HG03196 (cell line): ENCODE results near the gene CRTC1.

Experiments used
- ATAC-seq: cut with Tn5 transposase; IDR thresholded peaks from one replicate; pipeline ENCODE4 v1.9.1; 2021; ENCODE audit not compliant: unreplicated experiment

CRTC1 gene

GRCh38 chr19:18780631-18781030 lies 97.2 kb downstream of the CRTC1 start:
- ATAC-seq: no peak

DNA sequence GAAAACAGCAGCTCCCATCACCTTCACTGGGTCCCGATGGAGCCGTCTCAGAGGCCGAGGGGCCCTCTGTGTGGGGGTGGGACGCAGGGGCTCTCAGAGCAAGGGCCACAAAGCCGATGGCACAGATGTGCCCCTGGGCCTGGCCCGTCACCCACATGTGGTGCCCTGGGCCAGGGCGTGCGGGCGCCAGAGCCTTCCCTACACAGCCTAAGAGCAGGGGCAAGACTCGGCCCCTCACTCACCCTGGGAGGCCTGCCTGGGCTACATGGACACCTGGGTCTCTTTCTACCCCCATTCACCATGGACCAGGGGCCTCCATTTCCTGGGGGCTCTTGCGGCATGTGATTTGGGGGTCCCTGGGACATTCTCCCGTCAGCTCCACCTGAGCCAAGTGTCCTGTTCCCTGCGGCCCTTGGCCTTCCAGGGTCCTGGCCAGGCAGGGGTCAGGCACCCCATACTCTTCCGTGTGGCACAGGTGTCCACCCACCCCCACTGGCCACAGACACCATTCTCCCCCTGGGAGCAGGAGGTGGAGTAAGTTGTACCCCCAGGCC lies 97.6 kb downstream of the CRTC1 start:
- no peak for ATAC-seq

DNA sequence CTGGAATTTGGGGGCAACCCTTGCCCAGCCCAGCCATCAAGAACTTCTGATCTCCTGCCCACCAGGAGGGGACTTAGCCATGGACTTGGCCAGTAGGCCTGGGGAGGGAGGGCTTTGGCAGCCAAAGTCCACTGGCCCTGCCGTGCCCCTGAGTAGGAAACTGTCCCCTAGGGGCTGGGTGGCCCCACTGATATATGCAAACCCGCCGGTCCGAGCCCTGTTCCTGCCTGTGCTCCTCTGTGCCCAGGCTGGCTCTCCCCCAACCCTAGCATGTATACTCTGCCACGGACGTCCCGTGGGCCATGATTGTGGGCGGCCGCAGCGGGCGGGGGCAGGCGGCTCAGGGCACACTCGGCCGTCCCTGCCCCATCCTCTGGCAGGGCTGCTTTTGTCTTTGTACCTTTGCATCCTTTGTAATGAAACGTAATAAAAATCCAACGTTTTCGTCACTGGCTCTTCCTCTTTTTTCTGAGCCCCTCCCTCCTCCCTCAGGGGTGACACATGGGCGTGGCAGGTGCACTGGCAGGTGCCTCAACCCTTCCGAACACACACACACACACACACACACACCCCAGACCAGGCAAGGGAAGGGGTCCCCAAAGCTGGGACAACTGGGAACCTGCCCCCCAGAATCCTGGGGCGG lies 98.5 kb downstream of the CRTC1 start:
- no peak for ATAC-seq

GRCh38 chr19:18782559-18783225 lies 99.2 kb downstream of the CRTC1 start:
- ATAC-seq: no peak

DNA sequence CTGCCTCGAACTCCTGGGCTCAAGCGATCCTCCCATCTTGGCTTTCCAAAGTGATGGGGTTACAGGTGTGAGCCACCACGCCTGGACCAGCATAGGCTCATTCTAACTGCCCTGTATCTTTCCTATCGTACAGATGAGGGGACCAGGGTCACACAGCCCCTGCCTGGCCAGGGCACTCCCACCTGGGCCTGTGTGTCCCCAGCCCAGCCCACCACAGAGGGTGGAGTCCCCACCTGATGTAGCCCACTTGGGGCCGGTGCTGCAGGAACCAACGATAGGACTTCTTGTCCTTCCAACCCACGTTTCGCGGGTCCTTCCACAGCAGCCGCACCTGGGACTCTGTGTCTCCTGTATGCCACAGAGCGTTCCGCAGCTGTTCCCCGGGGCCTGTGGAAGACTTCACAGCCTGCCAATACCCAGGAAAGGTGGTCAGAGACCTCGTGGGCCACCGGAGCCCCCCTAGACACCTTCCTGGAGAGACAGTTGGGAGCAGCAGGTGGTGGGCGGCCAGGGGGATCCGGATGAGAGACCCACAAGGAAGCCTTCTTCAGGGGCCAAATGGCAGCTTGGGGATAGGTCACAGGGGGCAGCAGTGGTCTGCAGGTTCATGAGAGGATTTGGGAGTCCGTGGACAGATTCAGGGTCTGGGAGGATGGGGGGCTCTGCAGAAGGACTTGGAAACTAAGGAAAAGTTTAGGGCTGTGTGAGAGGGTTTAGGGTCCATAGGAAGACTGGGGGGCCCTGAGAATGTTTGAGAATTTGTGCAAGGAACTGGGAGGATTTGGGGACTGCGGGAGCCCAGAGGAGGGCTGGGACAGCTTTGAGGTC lies 100.7 kb downstream of the CRTC1 start:
- ATAC-seq: no peak

GRCh38 chr19:18784786-18785120 lies 101.3 kb downstream of the CRTC1 start:
- no peak for ATAC-seq

DNA sequence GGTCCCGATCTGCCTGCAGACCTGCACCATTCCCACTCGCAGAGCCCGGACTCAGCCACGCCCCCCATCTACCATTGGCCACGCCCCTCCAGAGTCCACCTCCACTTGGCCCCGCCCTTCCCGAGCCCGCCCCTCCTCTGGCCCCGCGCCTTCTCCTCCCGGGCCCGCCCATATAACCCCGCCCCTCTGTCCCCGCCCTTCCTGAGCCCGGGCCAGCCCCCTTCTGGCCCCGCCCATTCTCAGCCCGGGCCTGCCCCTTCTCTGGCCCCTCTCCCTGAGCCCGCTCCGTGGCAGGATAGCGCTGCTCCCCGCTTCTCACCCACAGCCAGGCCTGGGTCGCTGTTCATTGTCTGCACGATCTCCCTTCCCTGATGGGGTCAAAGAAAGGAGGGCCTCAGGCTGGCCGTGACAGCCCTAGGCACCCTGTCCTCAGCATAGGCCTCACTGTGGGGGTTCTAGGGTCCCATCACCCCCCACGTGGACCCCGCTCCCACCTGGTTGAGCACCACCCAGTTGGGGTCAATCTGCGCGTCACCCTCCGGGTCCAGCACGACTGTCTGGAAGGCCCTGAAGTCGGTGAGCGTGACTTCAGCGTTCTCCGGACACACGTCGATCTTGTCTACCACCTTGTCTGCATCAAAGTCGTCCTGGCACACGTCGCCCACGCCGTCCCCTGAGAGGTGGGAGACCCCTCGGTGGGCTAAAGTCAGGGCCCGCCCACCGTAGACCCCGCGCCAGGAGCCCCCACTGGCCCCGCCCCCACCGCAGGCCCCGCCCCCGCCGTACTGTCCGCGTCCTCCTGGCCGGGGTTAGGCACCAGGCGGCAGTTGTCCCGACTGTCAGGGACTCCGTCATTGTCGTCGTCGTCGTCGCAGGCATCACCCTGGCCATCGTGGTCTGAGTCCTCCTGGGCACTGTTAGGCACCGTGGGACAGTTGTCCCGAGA lies 102.0 kb downstream of the CRTC1 start:
- ATAC-seq: no peak

DNA sequence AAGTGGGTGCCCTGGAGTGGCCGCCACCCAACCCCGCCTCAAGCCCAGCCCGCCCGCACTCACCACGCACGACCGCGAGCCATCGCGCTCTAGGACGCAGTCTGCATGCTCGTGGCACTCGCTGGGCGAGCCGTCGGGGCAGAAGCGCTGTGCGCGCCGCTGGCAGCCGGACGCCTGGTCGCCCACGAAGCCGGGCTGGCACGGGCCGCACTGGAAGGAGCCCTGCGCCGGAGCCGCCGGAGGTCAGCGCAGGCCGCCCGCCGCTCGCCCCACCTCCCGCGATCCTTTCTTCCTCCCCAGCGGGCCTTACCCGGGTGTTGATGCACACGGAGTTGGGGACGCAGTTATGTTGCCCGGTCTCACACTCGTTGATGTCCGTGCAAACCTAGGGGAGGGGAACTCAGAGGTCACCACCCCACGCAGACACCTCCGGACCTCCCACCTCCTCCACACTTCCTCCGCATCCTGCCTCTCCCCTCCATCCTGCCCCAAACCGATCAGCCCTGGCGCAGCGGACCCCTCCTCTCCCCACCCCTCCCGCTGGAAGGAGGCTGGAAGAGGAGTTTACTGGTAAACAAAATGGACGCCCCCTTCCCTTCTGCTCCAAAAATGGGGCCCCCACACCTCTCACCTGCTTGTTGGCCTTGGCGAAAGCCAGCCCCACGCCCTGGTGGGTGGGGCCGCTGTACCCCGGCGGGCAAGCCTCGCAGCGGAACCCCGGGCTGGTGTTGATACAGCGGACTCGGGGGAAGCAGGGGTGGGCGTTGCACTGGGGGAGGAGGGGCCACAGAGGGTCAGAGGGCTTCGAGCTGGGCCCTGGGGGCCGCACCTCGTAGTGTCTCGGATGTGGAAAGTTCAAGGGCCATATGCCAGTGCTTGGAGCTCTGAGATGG lies 105.3 kb downstream of the CRTC1 start:
- no peak for ATAC-seq

DNA sequence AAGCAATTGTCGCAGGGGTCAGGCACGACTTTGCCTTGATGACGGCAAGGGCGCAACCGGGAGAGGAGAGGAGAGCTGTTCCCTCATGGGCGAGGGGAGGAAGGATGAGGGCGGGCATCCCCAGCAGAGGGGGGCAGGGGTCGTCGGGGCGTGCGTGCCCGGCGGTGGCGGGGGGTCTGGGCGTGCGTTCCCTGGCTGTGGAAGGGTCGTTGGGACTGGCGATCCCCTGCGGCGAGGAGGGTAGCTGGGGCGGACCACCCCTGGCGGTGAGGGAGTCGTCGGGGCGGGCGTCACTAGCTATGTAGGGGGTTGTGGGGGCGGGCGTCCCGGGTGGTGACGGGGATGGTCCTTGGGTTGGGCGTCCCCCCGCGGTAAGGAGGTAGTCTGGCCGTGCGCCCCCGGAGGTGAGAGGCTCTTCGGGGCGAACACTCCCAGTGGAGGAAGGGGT lies 106.0 kb downstream of the CRTC1 start:
- no peak for ATAC-seq

DNA sequence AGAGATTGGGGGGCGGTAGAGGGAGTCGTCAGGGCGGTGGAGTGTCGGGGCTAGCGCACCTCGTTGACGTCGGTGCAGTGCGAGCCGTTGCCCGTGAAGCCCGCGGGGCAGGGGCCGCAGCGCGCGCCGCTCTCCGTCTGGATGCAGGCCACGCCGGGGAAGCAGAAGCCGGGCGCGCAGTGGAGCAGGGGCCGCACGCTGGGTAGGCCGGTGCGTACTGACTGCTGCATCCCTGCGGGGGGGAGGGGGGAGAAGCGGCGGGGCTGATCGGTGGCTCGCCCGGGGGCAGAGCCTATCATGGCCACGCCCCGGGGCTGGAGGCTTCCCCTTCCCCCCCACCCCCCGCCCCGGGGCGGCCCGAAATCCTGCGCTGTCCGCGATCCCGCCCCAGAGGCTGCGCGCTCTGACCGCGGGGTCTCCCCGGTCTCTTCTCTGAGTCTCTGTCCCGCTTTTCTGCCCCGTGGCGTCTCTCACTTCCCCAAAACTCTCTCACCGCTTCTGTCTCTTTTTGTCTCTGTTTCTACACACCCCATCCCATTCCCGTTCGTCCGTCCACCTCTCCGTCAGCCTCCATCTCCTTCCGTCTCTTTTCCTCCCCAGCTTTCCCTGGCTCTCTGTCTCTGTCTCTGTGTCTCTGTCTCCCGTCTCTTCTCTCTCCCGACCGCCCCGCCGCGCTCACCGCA lies 106.5 kb downstream of the CRTC1 start:
- no peak for ATAC-seq

GRCh38 chr19:18790566-18791314 lies 107.3 kb downstream of the CRTC1 start, which contains the start of gene COMP:
COMP (minus strand) TSS chr19:18791305; CDS start chr19:18791269, 36 bp downstream.
- no peak for ATAC-seq

DNA sequence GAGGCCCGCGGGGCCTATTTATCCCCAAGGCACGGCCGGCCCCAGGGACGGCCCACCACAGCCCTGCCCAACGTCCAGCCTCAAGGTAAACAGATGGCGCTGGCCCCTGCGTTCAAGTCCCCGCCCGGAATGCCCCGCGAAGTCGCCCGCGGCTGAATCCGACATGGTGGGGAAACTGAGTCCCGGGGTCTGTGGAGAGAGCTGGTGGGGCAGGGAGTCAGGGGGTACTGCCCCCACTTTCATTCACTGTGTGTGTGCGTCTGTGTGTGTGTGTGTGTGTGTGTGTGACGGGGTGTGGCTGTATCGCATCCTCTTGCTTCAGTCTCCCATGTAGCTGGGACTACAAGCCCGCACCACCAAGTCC lies 107.8 kb downstream of the CRTC1 start:
- ATAC-seq: no peak

- no peak for ATAC-seq
Observed at GRCh38 chr19:18792661-18793060, 109.2 kb downstream of the CRTC1 start.

- ATAC-seq: no peak
Observed at GRCh38 chr19:18793144-18794028, 109.9 kb downstream of the CRTC1 start.

DNA sequence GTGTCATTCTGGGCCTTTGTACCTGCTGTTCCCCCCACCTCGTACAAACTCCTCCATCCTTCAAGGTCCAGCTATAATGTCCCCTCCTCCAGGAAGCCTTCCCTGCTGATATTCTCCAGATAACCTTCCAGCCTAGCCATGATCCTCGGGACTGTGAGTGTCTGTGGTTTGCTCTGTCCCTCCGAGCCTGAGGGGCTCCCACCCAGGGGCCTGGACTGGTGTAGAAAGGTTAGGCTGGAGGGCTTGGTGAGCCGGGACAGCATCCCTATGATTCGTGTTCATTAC lies 110.5 kb downstream of the CRTC1 start:
- ATAC-seq: no peak

- no peak for ATAC-seq
Observed at GRCh38 chr19:18794692-18795091, 111.2 kb downstream of the CRTC1 start.

DNA sequence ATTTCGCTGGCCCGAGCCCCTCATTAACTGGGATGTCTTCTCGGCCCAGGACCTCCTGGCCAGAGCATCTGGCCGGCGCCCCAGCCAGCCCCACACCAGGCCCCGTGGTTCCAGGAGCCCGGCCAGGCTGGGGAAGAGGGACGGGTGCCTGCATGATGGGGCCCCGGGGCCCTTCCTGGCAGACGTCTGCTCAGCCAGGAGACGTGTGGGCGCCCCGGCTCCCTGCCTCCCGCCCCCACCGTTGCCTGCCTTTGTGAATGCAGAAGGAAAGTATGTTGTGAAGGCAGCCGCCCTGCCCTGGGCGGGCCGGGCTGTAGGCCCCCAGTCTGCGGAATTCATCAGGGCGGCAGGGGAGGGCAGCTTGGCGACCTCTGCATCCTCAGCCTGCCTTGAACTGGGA lies 112.1 kb downstream of the CRTC1 start:
- ATAC-seq: no peak

DNA sequence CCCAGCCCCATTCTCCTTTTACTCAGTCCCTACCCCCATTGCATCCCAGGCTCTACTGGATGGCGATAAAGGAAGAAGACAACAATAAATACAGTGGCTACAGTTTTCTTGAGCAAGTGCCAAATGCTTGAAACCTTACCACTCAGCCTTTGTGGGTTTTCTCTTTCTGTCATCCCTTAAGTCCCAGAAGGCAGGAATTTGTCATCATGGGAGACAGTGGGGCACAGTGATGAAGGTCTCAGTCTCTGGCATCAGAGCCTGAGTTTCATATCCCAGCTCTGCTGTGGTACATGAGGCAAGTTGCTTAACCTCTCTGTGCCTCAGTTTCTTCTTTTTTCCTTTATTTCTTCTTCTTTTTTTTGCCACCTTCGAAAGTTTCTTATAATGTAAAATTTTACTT lies 112.8 kb downstream of the CRTC1 start:
- no peak for ATAC-seq
